Ecto neural progenitor cell (in vitro differentiated cells): Measurements from ENCODE around the gene CNMD.
"Not testable (repeated sequence)": the region's sequence is repeated elsewhere in the genome, so short reads cannot be mapped to it uniquely, and the experiment has no call there.

Experiments used
- DNase-seq: peaks from one replicate; pipeline ENCODE4 v3.0.0-alpha.2; 2018; ENCODE audit warnings: low spot score

The CNMD gene

DNA sequence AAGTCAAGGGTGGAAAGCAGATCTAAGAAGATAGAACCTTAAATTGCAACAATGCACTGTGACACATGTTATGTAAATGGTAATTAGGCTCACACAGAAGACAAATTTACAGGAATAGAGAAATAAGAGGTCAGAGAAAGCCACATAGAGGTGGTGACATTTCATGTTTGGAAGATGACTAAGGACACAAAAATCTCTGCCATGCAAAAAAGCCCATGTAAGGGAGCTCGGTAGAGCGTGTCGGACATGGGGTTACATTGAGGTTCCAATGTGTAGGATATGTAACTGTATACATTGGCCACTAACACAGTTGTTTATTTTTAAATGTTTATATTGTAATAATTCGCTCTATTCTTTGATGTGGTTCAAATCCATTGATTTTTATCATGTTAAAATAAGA lies 53.2 kb downstream of the CNMD start:
- no peak for DNase-seq

- DNase-seq = not testable (repeated sequence)
These were observed 53.8 kb downstream of the CNMD start for GRCh38 chr13:52685806-52686205.

DNA sequence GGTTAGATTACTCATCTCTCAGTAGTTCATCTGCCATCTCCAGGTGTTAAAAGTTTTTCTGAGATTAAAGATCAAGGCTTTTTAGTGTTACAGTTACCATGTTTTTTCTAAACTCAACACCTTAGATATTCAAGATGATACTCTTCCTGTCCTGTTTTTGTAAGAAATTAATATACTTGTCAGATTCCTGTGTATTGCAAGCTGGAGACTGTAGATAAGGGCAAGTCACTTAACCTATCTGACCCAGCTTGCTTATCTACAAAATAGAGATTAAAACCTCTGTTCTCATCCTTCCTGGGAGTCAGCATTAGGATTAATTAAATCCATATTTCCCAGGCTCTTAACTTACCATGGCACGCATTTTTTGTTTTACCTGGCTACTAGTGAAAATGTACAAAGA lies 61.8 kb downstream of the CNMD start:
- DNase-seq = no peak

DNA sequence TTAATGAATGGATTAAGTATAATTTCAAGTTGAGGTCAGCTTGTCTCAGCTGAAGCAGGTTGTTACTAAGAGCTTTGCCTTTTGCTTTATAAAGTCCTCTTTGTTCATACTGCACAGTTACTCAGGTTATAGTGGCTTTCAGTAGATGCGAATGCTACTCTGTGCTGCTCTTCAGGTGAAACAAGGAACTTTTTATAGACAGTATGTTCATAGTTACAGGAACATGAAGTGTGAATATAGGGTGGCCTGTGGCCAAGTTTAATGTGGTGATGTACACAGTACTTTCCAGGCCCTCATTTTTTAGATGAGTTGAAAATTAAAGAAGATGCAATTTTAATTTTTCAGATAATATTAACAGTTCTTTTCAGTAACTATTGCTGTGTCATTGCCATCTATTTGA lies 66.2 kb downstream of the CNMD start:
- no peak for DNase-seq

DNA sequence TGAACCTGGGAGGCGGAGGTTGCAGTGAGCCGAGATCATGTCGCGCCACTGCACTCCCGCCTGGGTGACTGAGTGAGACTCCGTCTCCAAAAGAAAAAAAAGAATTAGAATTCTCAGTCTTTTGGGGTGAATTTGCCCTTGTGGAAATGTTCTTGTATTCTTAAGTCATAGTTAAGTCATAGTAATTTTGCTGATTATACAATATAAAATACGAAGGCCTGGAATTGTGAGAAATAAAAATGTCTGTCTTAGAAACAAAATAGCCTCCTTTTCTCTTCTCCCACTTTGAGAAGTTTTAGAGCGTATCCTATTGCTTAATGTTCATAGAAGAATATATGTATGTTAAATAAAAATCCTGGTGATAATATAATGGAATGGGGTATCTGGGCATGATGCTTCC lies 68.9 kb downstream of the CNMD start:
- DNase-seq = no peak

GRCh38 chr13:52669677-52670076 lies 69.9 kb downstream of the CNMD start:
- no peak for DNase-seq

GRCh38 chr13:52665325-52665724 lies 74.3 kb downstream of the CNMD start:
- no peak for DNase-seq

DNA sequence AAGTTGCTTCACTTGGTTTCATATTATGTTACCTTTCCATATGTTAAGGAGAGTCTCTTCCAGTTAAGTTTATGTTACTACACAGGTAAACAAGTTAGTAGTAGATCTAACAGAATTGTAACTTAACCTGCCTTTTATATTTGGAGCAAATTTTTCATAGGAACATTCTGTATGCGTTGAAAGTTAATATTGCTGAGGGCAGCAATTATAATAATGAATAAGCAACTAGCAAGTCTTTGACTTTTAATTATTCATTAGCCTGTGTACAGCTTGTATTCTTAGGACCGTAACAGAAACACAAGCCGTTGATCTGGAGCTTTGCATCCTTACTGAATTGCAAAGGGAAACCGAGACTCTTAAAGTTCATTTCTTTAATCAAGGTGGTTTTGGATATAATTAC lies 75.3 kb downstream of the CNMD start:
- no peak for DNase-seq

DNA sequence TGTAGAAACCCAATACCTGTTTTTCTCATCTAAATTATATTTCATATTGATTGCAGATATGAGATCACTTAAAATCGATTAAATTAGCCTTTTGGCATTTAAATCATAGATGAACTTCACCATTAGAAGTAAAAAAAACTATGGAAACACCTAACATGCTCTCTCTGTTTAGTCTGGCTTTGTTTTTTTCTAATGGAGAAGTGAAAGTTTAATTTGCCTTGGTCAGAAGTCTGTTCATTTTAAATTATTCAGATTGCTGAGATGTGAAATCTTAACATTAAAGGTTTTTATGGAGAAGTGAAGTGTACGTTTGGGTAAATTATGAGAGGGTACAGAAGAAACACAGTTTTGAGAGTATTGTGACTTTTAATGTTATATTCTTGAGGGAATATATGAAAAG lies 80.3 kb downstream of the CNMD start:
- no peak for DNase-seq
